GM21717 (cell line): Measurements from ENCODE around the gene STMN3.

Experiments
- ATAC-seq: cut with Tn5 transposase; IDR thresholded peaks from one replicate; pipeline ENCODE4 v1.9.1; 2021; ENCODE audit warnings: mild to moderate bottlenecking, moderate library complexity; ENCODE audit not compliant: unreplicated experiment

Gene STMN3

DNA sequence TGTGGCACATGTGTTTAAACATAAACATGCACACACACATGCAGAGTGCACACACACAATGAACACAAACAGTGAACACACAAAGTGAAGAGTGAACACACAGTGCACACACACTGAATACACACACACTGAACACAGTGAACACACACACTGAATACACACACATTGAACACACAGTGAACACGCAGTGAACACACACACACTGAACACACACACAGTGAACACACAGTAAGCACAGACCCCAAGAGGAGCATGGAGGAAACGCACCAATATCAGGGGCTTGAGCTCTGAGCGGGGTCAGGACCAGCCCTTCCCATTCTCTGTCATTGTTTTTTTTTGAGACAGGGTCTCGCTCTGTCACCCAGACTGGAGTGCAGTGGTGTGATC lies 62.1 kb downstream of the STMN3 start:
- ATAC-seq = no peak

DNA sequence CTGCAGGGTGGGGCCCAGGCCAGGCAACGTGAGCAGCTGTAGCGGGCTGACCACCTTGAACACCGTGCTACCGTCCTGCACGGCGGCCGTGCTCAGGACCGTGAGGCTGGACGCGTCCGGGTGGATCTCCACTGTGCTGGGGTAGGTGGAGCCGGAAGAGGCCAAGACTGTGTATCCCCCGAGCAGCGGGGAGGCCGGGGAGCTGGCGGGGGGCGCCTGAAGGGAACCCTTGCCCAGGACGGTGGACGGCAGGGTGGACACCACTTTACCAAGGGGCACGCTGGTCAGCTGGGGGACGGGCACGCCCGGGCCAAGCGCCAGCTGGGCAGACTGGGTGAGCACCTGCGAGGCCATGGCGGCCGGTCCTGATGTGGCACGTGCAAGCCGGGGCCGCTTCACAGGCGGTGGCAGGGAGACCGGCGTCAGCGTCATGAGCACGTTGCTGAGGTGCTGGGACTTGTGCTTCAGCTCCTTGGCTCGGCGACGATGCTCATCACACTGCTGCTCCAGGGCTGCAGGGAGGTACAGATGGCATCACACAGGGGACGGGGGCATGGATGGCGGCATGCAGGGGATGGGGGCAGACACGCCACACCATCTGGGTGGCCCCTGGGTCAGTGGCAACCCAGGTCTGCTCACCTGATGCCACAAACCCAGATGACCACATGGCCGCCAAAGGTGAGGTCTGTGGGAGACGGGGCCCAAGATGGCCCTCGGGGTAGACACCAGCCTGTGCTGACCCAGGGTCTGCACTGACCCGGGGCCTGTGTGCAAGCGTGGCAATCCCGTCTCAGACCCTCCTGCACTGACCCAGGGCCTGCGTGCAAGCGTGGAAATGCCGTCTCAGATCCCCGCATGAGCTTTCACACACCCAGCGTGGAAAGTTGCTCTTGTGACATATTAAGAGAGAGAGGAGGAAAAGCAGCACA lies 62.7 kb downstream of the STMN3 start:
- no peak for ATAC-seq
